GM12878 (cell line): ENCODE data around the gene CDON.

ENCODE experiments used
- CEBPB ChIP-seq, 2 experiments: fragments of 150-350 bp in 1 of 2; IDR thresholded peaks; 2 replicates each; pipeline ENCODE4 v1.6.1; 2012 to 2014; ENCODE audit warnings: low read depth in 2 of 2, low read length in 2 of 2, borderline replicate concordance in 1 of 2, inconsistent platforms in 1 of 2
- CEBPZ ChIP-seq: fragments of 150-350 bp; IDR thresholded peaks from 2 replicates; pipeline ENCODE4 v1.6.1; 2016; ENCODE audit warnings: low read depth, low read length
- CREB1 ChIP-seq: IDR thresholded peaks from 2 replicates; pipeline ENCODE4 v1.6.1; 2012; ENCODE audit warnings: low read depth, mild to moderate bottlenecking, inconsistent platforms
- CTCF ChIP-seq, 3 experiments: IDR thresholded peaks in 2 of 3; conservative IDR thresholded peaks in 1 of 3; 2 replicates each; pipeline ENCODE4 v1.5.1; 2011; ENCODE audit warnings: low read depth in 3 of 3, low read length in 3 of 3, mild to moderate bottlenecking in 3 of 3, control low read depth in 2 of 3, moderate library complexity in 2 of 3, inconsistent platforms in 1 of 3, mixed read lengths in 1 of 3; ENCODE audit not compliant: control insufficient read depth in 2 of 3, insufficient read depth in 1 of 3; ENCODE audit errors: extremely low read depth in 1 of 3
- MAX ChIP-seq: IDR thresholded peaks from 2 replicates; pipeline ENCODE4 v1.6.1; 2012; ENCODE audit warnings: low read depth, low read length, improper control_type of control experiment
- MXI1 ChIP-seq: fragments of 150-350 bp; IDR thresholded peaks from 2 replicates; pipeline ENCODE4 v1.6.1; 2011; ENCODE audit warnings: low read depth, mild to moderate bottlenecking, inconsistent platforms, low read length, improper control_type of control experiment
- NR2C1 ChIP-seq: fragments of 450-650 bp; IDR thresholded peaks from 2 replicates; pipeline ENCODE4 v1.6.1; 2017; ENCODE audit warnings: antibody characterized with exemption, mild to moderate bottlenecking, moderate library complexity
- POLR2A ChIP-seq: IDR thresholded peaks from 2 replicates; pipeline ENCODE4 v1.6.1; 2011; ENCODE audit warnings: low read depth, mild to moderate bottlenecking, low read length
- REST ChIP-seq: IDR thresholded peaks from 2 replicates; pipeline ENCODE4 v1.6.1; 2012; ENCODE audit warnings: mild to moderate bottlenecking, low read depth, low read length
- RFX5 ChIP-seq: IDR thresholded peaks from 2 replicates; pipeline ENCODE4 v1.6.1; 2011; ENCODE audit warnings: low read depth, low read length, improper control_type of control experiment
- SMC3 ChIP-seq: IDR thresholded peaks from 2 replicates; pipeline ENCODE4 v1.6.1; 2011; ENCODE audit warnings: low read length, improper control_type of control experiment, borderline replicate concordance
- TAF1 ChIP-seq: IDR thresholded peaks from 2 replicates; pipeline ENCODE4 v1.6.1; 2011; ENCODE audit warnings: mild to moderate bottlenecking, low read depth, low read length, borderline replicate concordance
- ZNF274 ChIP-seq: IDR thresholded peaks from one replicate; pipeline ENCODE4 v1.8.0; 2011; ENCODE audit not compliant: insufficient read length, insufficient read depth

GRCh38 chr11:125953401-125953935, 109.2 kb downstream of the CDON start:
- TF ChIP-seq REST (no peak), POLR2A (no peak), CTCF (IDR thresholded peaks at IDR 0.05 in 2 of 3, conservative IDR thresholded peaks at IDR 0.05 in 1 of 3; ENCODE audit: control insufficient read depth in 2 of 3, extremely low read depth in 1 of 3, insufficient read depth in 1 of 3, low read depth in 3 of 3, low read length in 3 of 3) (no peak), MAX (no peak), CREB1 (no peak), SMC3 (no peak), CEBPB (IDR thresholded peaks at IDR 0.05; ENCODE audit: borderline replicate concordance in 1 of 2, low read depth in 2 of 2, low read length in 2 of 2) (no peak), TAF1 (no peak), CEBPZ (no peak), MXI1 (no peak), NR2C1 (no peak), RFX5 (no peak), ZNF274 (no peak)
